H1 (cell line): Measurements from ENCODE around the gene LUM. TPM values are rescaled to one million over a fixed set of nuclear protein-coding genes. Genes with fewer than 3 reads are reported as not detected.

ENCODE experiments used
- CTCF ChIA-PET: fragments of 300-600 bp; sonication (Branson Sonifier 250); formaldehyde crosslinking; loops from one replicate; lab custom pipeline; 2021; ENCODE audit not compliant: partially characterized antibody; lab: Charles Lee
- POLR2A ChIA-PET: fragments of 300-600 bp; sonication (Branson Sonifier 250); formaldehyde crosslinking; loops from one replicate; lab custom pipeline; 2021; ENCODE audit warnings: inconsistent platforms; ENCODE audit not compliant: partially characterized antibody; lab: Charles Lee
- DNase-seq, 2 experiments: peaks; one replicate each; pipeline versions ENCODE4 v3.0.0 to v3.0.0-alpha.2; 2010 to 2022; ENCODE audit warnings: low spot score in 2 of 2, low read depth in 1 of 2, mixed read lengths in 1 of 2
- FAIRE-seq: peaks from 2 replicates; lab custom pipeline; 2011; peaks lifted over from hg19 to GRCh38; lab: Jason Lieb, UNC
- H2AFZ ChIP-seq: 2 replicates; pipeline ENCODE4 v1.8.1; 2012; ENCODE audit warnings: low read length, inconsistent platforms
- H2AK5ac ChIP-seq: 2 replicates; pipeline ENCODE4 v1.6.1; 2013; ENCODE audit warnings: low read depth, low read length
- H2BK120ac ChIP-seq: replicated peaks from 2 replicates; pipeline ENCODE3; 2013; ENCODE audit warnings: low read depth, low read length, inconsistent platforms
- H2BK12ac ChIP-seq: 2 replicates; pipeline ENCODE4 v1.6.1; 2013; ENCODE audit warnings: low read depth, low read length
- H2BK15ac ChIP-seq: 2 replicates; pipeline ENCODE4 v1.6.1; 2013; ENCODE audit warnings: low read length
- H2BK20ac ChIP-seq: 2 replicates; pipeline ENCODE4 v1.6.1; 2013; ENCODE audit warnings: low read length
- H2BK5ac ChIP-seq: 2 replicates; pipeline ENCODE4 v1.6.1; 2013; ENCODE audit warnings: low read depth, low read length
- H3K14ac ChIP-seq: 2 replicates; pipeline ENCODE4 v1.6.1; 2013; ENCODE audit warnings: inconsistent platforms; ENCODE audit not compliant: insufficient read length
- H3K18ac ChIP-seq: 2 replicates; pipeline ENCODE4 v1.6.1; 2013; ENCODE audit warnings: low read length; ENCODE audit errors: extremely low read depth
- H3K23ac ChIP-seq: 2 replicates; pipeline ENCODE4 v1.6.1; 2013; ENCODE audit warnings: inconsistent platforms; ENCODE audit not compliant: insufficient read length
- H3K23me2 ChIP-seq: 2 replicates; pipeline ENCODE4 v1.6.1; 2013; ENCODE audit warnings: low read depth, low read length
- H3K27ac ChIP-seq: 2 replicates; pipeline ENCODE4 v1.6.1; 2011; ENCODE audit warnings: low read depth, low read length, inconsistent platforms
- H3K27me3 ChIP-seq, 4 experiments: replicated peaks in 1 of 4; 1 replicate in 1 of 4; 2 replicates in 3 of 4; pipeline versions ENCODE4 v1.6.1 to v1.8.1; 2011 to 2013; ENCODE audit warnings: low read length in 3 of 4, mild to moderate bottlenecking in 3 of 4, inconsistent platforms in 2 of 4, mixed read lengths in 2 of 4, moderate library complexity in 1 of 4; ENCODE audit not compliant: control insufficient read depth in 3 of 4, insufficient read depth in 3 of 4; ENCODE audit errors: extremely low read depth in 1 of 4
- H3K36me3 ChIP-seq, 4 experiments: 2 replicates each; pipeline versions ENCODE4 v1.6.1 to v1.8.1; 2011 to 2013; ENCODE audit warnings: mild to moderate bottlenecking in 4 of 4, low read length in 3 of 4, moderate library complexity in 2 of 4, control low read depth in 1 of 4, inconsistent platforms in 1 of 4; ENCODE audit not compliant: insufficient read depth in 4 of 4, control insufficient read depth in 2 of 4
- H3K4ac ChIP-seq: replicated peaks from 2 replicates; pipeline ENCODE3; 2013; ENCODE audit warnings: low read length, low read depth, mixed read lengths, inconsistent platforms; ENCODE audit not compliant: insufficient read length
- H3K4me1 ChIP-seq, 4 experiments: replicated peaks in 1 of 4; 1 replicate in 1 of 4; 2 replicates in 3 of 4; pipeline versions ENCODE4 v1.6.1 to v1.8.1; 2011 to 2013; ENCODE audit warnings: low read length in 3 of 4, inconsistent platforms in 2 of 4, mixed read lengths in 1 of 4; ENCODE audit not compliant: insufficient read depth in 4 of 4, control insufficient read depth in 3 of 4
- H3K4me2 ChIP-seq, 2 experiments: 2 replicates each; pipeline versions ENCODE4 v1.6.1 to v1.8.1; 2011 to 2013; ENCODE audit warnings: low read depth in 2 of 2, low read length in 2 of 2, control low read depth in 1 of 2, inconsistent platforms in 1 of 2, mild to moderate bottlenecking in 1 of 2; ENCODE audit not compliant: insufficient read depth in 1 of 2
- H3K4me3 ChIP-seq, 4 experiments: fragments of 200-600, 300-600 bp in 1 of 4; sonication (generic), shearing (Covaris generic), sonication (Bioruptor Twin) in 1 of 4; 2 replicates each; pipeline versions ENCODE4 v1.5.1 to v1.8.1; 2011 to 2016; ENCODE audit warnings: low read length in 4 of 4, low read depth in 3 of 4, control low read depth in 2 of 4, inconsistent platforms in 2 of 4, mild to moderate bottlenecking in 2 of 4, mixed read lengths in 1 of 4, moderate library complexity in 1 of 4; ENCODE audit not compliant: insufficient read depth in 2 of 4; ENCODE audit errors: extremely low read depth in 1 of 4
- H3K56ac ChIP-seq: replicated peaks from 2 replicates; pipeline ENCODE3; 2013; ENCODE audit warnings: low read depth, mild to moderate bottlenecking, mixed read lengths, low read length, inconsistent platforms; ENCODE audit not compliant: insufficient read length
- H3K79me1 ChIP-seq: 2 replicates; pipeline ENCODE4 v1.6.1; 2013; ENCODE audit warnings: low read depth, low read length, control low read depth
- H3K79me2 ChIP-seq, 2 experiments: 2 replicates each; pipeline versions ENCODE4 v1.6.1 to v1.8.1; 2012 to 2013; ENCODE audit warnings: low read length in 2 of 2, mild to moderate bottlenecking in 2 of 2, inconsistent platforms in 1 of 2; ENCODE audit not compliant: insufficient read depth in 2 of 2, control insufficient read depth in 1 of 2
- H3K9ac ChIP-seq, 4 experiments: replicated peaks in 1 of 4; 1 replicate in 1 of 4; 2 replicates in 3 of 4; pipeline versions ENCODE4 v1.6.1 to v1.8.1; 2011 to 2013; ENCODE audit warnings: low read depth in 3 of 4, low read length in 3 of 4, control low read depth in 2 of 4, mild to moderate bottlenecking in 2 of 4, moderate library complexity in 2 of 4, inconsistent platforms in 1 of 4; ENCODE audit errors: extremely low read depth in 1 of 4
- H3K9me3 ChIP-seq, 2 experiments: 2 replicates each; pipeline versions ENCODE4 v1.6.1 to v1.8.1; 2012 to 2013; ENCODE audit warnings: mild to moderate bottlenecking in 2 of 2, moderate library complexity in 2 of 2, control low read depth in 1 of 2, inconsistent platforms in 1 of 2, low read depth in 1 of 2, low read length in 1 of 2, mixed read lengths in 1 of 2; ENCODE audit not compliant: insufficient read depth in 2 of 2
- H4K20me1 ChIP-seq, 2 experiments: replicated peaks in 1 of 2; 2 replicates each; pipeline versions ENCODE3 to v1.8.1; 2011 to 2013; ENCODE audit warnings: inconsistent platforms in 2 of 2, low read length in 2 of 2, mild to moderate bottlenecking in 1 of 2; ENCODE audit not compliant: insufficient read depth in 2 of 2, control insufficient read depth in 1 of 2
- H4K5ac ChIP-seq: 2 replicates; pipeline ENCODE4 v1.6.1; 2013; ENCODE audit warnings: low read length, low read depth, mixed read lengths, inconsistent platforms; ENCODE audit not compliant: insufficient read length
- H4K8ac ChIP-seq: 2 replicates; pipeline ENCODE4 v1.8.0; 2013; ENCODE audit warnings: mild to moderate bottlenecking, moderate library complexity, low read length, inconsistent platforms; ENCODE audit not compliant: insufficient read depth; ENCODE audit errors: extremely low read depth
- H4K91ac ChIP-seq: replicated peaks from 2 replicates; pipeline ENCODE3; 2013; ENCODE audit warnings: low read length, mixed read lengths, inconsistent platforms; ENCODE audit not compliant: insufficient read length
- BACH1 ChIP-seq: IDR thresholded peaks from 2 replicates; pipeline ENCODE4 v1.6.1; 2012; ENCODE audit warnings: low read length, improper control_type of control experiment
- CTBP2 ChIP-seq: IDR thresholded peaks from 2 replicates; pipeline ENCODE4 v1.7.0; 2011; ENCODE audit warnings: borderline replicate concordance, mild to moderate bottlenecking, moderate library complexity, mixed read lengths, low read length; ENCODE audit not compliant: insufficient read depth, insufficient read length
- E2F6 ChIP-seq: IDR thresholded peaks from 2 replicates; pipeline ENCODE4 v1.6.1; 2012; ENCODE audit warnings: inconsistent platforms
- HDAC2 ChIP-seq, 2 experiments: fragments of 300-600 bp in 1 of 2; sonication (generic) in 1 of 2; IDR thresholded peaks; 2 replicates each; pipeline ENCODE4 v1.6.1; 2011 to 2012; ENCODE audit warnings: low read depth in 2 of 2, low read length in 2 of 2, mild to moderate bottlenecking in 2 of 2, moderate library complexity in 2 of 2, borderline replicate concordance in 1 of 2, inconsistent platforms in 1 of 2
- MAX ChIP-seq: IDR thresholded peaks from 2 replicates; pipeline ENCODE4 v1.6.1; 2012; ENCODE audit warnings: inconsistent platforms
- PHF8 ChIP-seq: fragments of 200-600 bp; sonication (generic); conservative IDR thresholded peaks from 2 replicates; pipeline ENCODE4 v1.7.1; 2012; ENCODE audit warnings: low read depth, mild to moderate bottlenecking, inconsistent platforms, low read length, moderate library complexity
- POLR2A ChIP-seq, 2 experiments: IDR thresholded peaks; 1 replicate in 1 of 2; 2 replicates in 1 of 2; pipeline ENCODE4 v1.6.1; 2011; ENCODE audit warnings: low read depth in 2 of 2, low read length in 2 of 2, mild to moderate bottlenecking in 2 of 2; ENCODE audit errors: control extremely low read depth in 1 of 2
- SAP30 ChIP-seq: fragments of 300-600 bp; sonication (generic); IDR thresholded peaks from 2 replicates; pipeline ENCODE4 v1.7.1; 2012; ENCODE audit warnings: low read length, moderate library complexity, mild to moderate bottlenecking, inconsistent platforms; ENCODE audit not compliant: insufficient read depth, insufficient replicate concordance
- TBP ChIP-seq: IDR thresholded peaks from 2 replicates; pipeline ENCODE4 v1.6.1; 2011; ENCODE audit warnings: low read depth, low read length, improper control_type of control experiment
- WGBS, 2 experiments: shearing (Covaris generic) in 1 of 2; methylation state at CpG; one replicate each; pipeline versions ENCODE4 v1.1.6 to v1.1.7; 2013 to 2015; ENCODE audit warnings: low lambda C conversion rate in 2 of 2, mixed read lengths in 2 of 2, inconsistent platforms in 1 of 2, low coverage in 1 of 2, missing lambda C conversion rate in 1 of 2; ENCODE audit not compliant: insufficient replicate concordance in 2 of 2, insufficient coverage in 1 of 2, insufficient read length in 1 of 2; ENCODE audit errors: extremely low coverage in 1 of 2, missing lambda C conversion rate in 1 of 2; 5-methylcytosine and 5-hydroxymethylcytosine counted together
- polyA plus RNA-seq, 7 experiments: library from polyadenylated mRNA; depleted of rRNA in 3 of 7; stranded (reverse) in 5 of 7; unstranded in 2 of 7; fragments of >200 nt in 5 of 7; fragments of 200-250 nt in 2 of 7; gene quantifications; 1 replicate in 5 of 7; 2 replicates in 1 of 7; 4 replicates in 1 of 7; pipeline versions ENCODE4 v1.2.1 to v1.2.3, GENCODE V29; 2011 to 2013; ENCODE audit warnings: missing spikeins in 2 of 7, mixed read lengths in 2 of 7
- total RNA-seq: library from RNA; stranded (reverse); fragmentation: NEBNext Ultra II Directional; extraction: Animal tissue kit (Norgen Biotek cat#: 25700); gene quantifications from 2 replicates; pipeline ENCODE4 v1.2.1, GENCODE V29; 2021

LUM gene
- total and polyA plus RNA-seq, 2 of the 8 experiments (the other 6 are each of a cell fraction or from before 2014, with no cell fraction given): not detected

- no peaks in the 10 kb centered on the region for H3K79me1 ChIP-seq
- DNase-seq: no peak
- no peak overlapping the region for H2BK5ac ChIP-seq
- no peak for FAIRE-seq
- no peak overlapping the region for H4K91ac ChIP-seq
- no peaks in the 10 kb centered on the region for H3K79me2 ChIP-seq
- H2BK20ac ChIP-seq: no peak overlapping the region
- no peak overlapping the region for H3K18ac ChIP-seq
- no peaks in the 10 kb centered on the region for H3K9me3 ChIP-seq
- no peak overlapping the region for H3K4me2 ChIP-seq
- no peak overlapping the region for H4K8ac ChIP-seq
- H3K9ac ChIP-seq: no peak overlapping the region
- no peak overlapping the region for H3K14ac ChIP-seq
- POLR2A ChIA-PET: no interaction called here
- H3K36me3 ChIP-seq: no peaks in the 10 kb centered on the region
- no peaks in the 10 kb centered on the region for H4K20me1 ChIP-seq
- H4K5ac ChIP-seq: no peak overlapping the region
- no peaks in the 10 kb centered on the region for H3K23me2 ChIP-seq
- no peak overlapping the region for H3K56ac ChIP-seq
- no peak overlapping the region for H3K27ac ChIP-seq
- H3K4ac ChIP-seq: no peak overlapping the region
- 77% methylated on average over 2 of the region's 2 CpGs; no CpG with 5 or more reads in 1 of the 2 experiments for WGBS, 2 experiments
- H3K4me3 ChIP-seq: no peak overlapping the region
- CTCF ChIA-PET: interaction anchor here (0.6 kb wide), 1 partner anchor 23 kb away, joined by 4 read pairs; no protein-coding TSS in a partner anchor
- no peaks in the 10 kb centered on the region for H3K4me1 ChIP-seq
- no peaks in the 10 kb centered on the region for H3K27me3 ChIP-seq
- TF ChIP-seq PHF8 (no peak), BACH1 (no peak), POLR2A (IDR thresholded peaks at IDR 0.05; ENCODE audit: control extremely low read depth in 1 of 2, low read depth in 2 of 2, low read length in 2 of 2) (no peak), HDAC2 (IDR thresholded peaks at IDR 0.05; ENCODE audit: borderline replicate concordance in 1 of 2, low read depth in 2 of 2, low read length in 2 of 2) (no peak), MAX (no peak), CTBP2 (no peak), E2F6 (no peak), TBP (no peak), SAP30 (no peak)
- H2BK15ac ChIP-seq: no peak overlapping the region
- H2AFZ ChIP-seq: no peak overlapping the region
- H2AK5ac ChIP-seq: no peak overlapping the region
- H2BK12ac ChIP-seq: no peak overlapping the region
- no peak overlapping the region for H3K23ac ChIP-seq
- H2BK120ac ChIP-seq: no peak overlapping the region
These were observed 18.5 kb upstream of the LUM start for GRCh38 chr12:91129662-91130362.
